ENCODE data around the gene AFG1L.

DNA sequence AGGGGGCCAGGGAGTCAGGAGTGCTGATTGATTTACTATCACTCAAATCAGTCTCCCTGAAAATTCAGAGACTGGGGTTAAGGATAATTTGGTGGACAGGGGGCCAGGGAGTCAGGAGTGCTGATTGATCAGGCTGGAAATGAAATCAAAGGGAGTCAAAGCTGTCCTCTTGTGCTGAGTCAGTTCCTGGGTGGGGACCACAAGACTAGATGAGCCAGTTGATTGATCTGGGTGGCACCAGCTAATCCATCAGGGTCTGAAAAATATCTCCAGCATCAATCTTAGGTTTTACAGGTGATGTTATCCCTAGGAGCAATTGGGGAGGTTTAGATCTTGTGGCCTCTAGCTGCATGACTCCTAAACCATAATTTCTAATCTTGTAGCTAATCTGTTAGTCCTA lies 6.1 kb upstream of the AFG1L start:
- TF ChIP-seq REST (IDR thresholded peaks at IDR 0.05; ENCODE audit: low read depth) (no peak), JUND (IDR thresholded peaks at IDR 0.05) (no peak), CTCF (IDR thresholded peaks at IDR 0.05 in 2 of 3, conservative IDR thresholded peaks at IDR 0.05 in 1 of 3; ENCODE audit: borderline replicate concordance in 1 of 3, insufficient read depth in 1 of 3, low read depth in 2 of 3, low read length in 2 of 3) (no peak)

Data from HCT116 (cell line).